Panc1 (cell line): ENCODE results near the gene EFTUD2.

Experiments used
- CTCF ChIP-seq: fragments of 450-650 bp; IDR thresholded peaks from 2 replicates; pipeline ENCODE4 v1.5.1; 2017; ENCODE audit warnings: mild to moderate bottlenecking
- POLR2AphosphoS5 ChIP-seq: IDR thresholded peaks from 2 replicates; pipeline ENCODE4 v1.6.1; 2012; ENCODE audit warnings: mild to moderate bottlenecking, low read depth, low read length, moderate library complexity
- REST ChIP-seq, 2 experiments: IDR thresholded peaks; 2 replicates each; pipeline ENCODE4 v1.6.1; 2011 to 2012; ENCODE audit warnings: low read depth in 2 of 2, control low read depth in 1 of 2, low read length in 1 of 2, mild to moderate bottlenecking in 1 of 2, moderate library complexity in 1 of 2; ENCODE audit not compliant: insufficient read depth in 1 of 2

- TF ChIP-seq POLR2AphosphoS5 (no peak), CTCF (no peak), REST (IDR thresholded peaks at IDR 0.05; ENCODE audit: insufficient read depth in 1 of 2, low read depth in 2 of 2, low read length in 1 of 2) (no peak)
Measured at GRCh38 chr17:44826123-44826790, 73.0 kb downstream of the EFTUD2 start.
